Left kidney (tissue), 2 donors: ENCODE data around the gene PPP1R13B. TPM values are rescaled to one million over a fixed set of nuclear protein-coding genes. Genes with fewer than 3 reads are reported as not detected.
"Not testable (repeated sequence)": the region's sequence is repeated elsewhere in the genome, so short reads cannot be mapped to it uniquely, and the experiment has no call there.

Experiments used
- DNase-seq: peaks from one replicate; pipeline ENCODE4 v3.0.0-alpha.2; 2013
- polyA plus RNA-seq: library from polyadenylated mRNA; unstranded; fragments of 120-200 nt; gene quantifications from one replicate; pipeline ENCODE4 v1.2.1, GENCODE V29; 2013; ENCODE audit not compliant: insufficient read length

The PPP1R13B gene
- polyA plus RNA-seq, 1 donor, result 44.3 TPM

DNA sequence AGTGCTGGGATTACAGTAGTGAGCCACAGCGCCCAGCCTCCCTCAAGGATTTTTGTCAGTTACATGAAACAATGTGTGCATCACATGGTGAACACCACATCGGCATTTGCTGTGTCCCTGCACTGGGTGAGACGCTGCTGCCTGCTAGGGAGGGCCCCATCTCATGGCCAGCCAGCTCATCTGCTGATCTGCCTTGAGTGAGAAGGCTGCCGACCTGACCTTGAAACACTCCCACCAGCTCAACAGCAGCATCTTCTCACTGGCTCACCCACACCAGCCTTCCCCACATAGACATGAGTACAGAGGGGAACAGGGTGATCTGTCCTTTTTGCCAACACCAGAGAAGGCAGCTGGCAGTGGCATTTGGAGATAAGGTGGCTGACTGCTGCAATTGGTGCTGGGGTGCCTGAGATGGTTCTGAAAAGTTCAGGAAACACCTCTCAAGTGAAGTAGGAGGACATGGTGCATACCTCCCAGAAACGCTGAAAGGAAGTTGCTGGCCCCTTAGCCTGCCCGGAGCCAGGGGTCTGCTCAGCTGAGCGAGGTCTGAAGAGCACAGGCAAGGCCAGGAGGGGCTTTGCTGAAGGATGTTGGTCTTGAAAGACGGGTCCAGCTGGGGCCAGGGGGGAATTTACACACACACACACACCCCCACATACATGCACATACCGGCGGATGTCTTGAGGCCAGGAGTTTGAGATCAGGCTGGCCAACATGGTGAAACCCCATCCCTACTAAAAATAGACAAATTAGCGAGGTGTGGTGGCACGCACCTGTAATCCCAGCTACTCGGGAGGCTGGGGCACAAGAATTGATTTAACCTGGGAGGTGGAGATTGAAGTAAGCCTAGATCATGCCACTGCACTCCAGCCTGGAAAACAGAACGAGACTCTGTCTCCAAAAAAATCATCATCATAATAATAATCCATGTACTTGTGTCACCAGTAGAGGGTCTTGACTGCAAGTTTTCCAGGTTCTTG, 14.3 kb upstream of the PPP1R13B start:
- no peak for DNase-seq

DNA sequence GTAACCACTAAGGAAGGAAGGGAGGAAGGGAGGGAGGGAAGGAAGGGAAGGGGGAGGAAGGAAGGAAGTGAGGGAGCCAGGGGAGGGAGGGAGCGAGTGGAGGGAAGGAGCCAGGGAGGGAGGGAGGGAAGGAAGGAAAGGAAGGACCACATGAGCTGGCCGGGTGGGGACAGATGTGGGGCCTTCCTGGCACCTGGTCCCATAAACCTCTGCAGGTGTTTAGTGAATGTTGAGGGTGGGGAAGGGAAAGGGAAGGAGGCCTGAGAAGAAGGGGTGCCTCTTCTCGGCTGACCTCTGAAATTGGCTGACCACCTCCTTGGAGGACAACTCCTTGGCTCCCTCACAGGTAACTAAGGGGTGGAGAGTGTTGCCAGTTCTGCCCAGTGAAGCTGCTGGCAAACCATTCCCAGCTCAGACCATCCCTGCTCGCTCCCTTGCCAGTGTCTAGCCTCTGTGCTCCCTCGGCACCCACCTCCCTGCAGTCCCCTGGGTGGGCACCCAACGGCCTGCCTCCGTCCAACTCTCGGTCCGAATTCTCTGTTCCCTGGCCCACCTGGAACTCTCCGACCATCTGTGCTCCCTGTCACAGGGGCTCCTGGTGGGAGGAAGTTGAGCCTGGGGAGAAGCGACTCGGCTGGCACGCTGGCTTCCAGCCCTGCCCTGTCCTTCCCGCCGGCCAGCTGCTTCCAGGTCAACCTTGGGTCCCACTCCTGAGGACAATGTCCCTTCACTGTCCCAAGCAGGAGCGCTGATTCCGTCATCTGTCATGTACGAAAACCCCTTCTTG, 12.2 kb upstream of the PPP1R13B start:
- DNase-seq, result no peak

DNA sequence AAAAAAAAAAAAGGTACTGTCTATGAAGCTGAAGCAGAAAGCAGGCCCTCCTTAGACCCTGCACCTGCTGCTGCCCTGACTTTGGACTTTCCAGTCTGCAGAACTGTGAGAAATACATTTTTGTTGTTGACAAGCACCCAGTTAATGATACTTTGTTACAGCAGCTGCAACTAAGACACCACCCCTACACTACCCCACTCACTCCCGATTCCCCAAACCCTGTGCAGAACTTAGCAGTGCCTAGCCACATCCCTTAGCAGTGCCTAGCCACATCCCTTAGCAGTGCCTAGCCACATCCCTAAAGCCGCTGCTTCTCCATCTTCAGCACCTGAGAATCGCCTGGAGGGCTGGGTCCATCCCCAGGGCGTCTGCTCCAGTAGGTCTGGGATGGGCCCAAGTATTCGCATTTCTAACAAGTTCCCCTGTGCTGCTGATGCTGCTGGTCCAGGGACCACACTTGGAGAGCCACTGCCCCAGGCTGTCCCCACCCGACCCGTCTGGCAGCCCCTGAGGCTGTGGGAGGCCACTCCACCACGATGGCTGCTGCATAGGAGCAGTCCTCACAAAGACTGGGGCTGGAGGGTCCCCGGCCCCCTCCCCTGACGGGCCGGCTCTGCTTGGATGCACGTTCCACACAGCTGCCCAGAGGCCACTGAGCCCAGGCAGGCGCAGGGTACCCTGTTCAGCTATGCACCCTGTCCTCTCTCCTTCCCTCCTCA, 10.8 kb upstream of the PPP1R13B start:
- DNase-seq, result no peak

DNA sequence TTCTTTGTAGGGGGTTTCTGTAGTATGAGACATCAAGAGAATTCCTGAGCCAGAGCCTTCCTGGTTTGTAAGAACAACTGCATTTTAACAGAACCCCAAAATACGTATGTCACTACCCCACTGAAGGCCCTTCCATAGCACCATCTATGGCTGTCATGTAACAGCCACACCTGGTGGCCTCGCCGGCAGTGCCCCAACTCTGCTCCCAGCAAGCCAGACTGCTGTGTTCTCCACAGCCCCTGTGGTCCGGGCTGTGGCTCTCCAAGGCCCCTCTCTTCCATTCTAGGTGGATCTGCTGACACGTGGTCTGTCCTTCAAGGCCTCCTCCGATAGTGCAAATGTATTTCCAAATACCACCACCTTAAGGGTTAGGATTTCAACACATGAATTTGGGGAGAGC, 9.9 kb upstream of the PPP1R13B start:
- no peak for DNase-seq

DNA sequence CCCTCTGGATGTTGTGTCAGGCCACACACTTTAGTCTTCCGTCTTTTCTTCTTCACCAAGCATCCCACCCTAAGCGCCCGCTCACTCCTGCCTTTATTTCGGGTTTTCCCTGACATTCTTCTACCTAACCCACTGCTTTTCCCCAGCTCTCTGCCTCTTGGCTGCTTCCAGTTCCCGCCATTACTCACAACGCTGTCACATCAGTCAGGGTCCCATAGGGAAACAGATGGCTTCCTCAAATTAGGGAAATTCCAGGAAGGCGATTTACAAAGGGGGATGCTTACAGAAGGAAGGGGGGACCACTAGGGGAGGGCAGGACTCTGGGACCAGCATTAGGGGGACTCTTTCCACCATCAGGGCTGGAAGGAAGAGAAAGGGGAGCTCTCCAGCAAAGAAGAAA, 9.2 kb upstream of the PPP1R13B start:
- no peak for DNase-seq

DNA sequence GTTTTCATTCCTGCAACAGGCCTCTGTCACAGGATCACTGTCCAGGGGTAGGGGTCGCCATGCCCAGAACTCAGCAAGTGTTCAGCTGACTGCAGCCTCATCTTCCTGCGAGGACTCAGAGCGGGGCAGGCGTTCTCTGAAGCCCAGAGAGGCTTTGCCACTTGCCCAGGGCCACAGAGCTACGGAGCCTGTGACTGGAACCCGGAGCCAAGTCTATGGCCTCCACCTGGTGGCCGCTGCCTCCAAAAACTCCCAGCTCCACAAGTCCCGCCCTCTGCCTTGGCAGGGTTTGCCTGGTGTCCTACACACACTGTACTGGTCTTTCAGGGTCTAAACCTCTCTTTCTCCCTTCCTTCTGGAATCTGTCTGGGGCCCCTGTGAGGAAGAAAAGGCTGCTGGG, 8.7 kb upstream of the PPP1R13B start:
- no peak for DNase-seq

DNA sequence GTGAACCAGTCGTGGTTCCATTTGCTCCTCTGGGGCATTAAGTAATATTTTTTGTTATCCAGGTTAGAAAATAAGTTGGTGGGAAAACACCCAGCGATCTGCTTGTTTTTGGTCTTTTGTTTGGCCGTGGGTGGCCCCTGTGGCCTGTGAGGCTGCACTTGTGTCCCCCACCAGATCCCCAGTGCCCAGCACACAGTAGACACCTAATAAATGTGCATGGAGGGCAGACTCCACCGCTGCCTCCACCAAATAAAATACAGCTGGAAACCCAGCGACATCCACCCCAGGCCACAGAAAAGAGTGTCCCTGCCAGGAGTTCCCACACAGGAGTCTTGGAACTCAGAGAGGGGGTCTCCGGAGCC, 8.3 kb upstream of the PPP1R13B start:
- DNase-seq, result no peak

DNA sequence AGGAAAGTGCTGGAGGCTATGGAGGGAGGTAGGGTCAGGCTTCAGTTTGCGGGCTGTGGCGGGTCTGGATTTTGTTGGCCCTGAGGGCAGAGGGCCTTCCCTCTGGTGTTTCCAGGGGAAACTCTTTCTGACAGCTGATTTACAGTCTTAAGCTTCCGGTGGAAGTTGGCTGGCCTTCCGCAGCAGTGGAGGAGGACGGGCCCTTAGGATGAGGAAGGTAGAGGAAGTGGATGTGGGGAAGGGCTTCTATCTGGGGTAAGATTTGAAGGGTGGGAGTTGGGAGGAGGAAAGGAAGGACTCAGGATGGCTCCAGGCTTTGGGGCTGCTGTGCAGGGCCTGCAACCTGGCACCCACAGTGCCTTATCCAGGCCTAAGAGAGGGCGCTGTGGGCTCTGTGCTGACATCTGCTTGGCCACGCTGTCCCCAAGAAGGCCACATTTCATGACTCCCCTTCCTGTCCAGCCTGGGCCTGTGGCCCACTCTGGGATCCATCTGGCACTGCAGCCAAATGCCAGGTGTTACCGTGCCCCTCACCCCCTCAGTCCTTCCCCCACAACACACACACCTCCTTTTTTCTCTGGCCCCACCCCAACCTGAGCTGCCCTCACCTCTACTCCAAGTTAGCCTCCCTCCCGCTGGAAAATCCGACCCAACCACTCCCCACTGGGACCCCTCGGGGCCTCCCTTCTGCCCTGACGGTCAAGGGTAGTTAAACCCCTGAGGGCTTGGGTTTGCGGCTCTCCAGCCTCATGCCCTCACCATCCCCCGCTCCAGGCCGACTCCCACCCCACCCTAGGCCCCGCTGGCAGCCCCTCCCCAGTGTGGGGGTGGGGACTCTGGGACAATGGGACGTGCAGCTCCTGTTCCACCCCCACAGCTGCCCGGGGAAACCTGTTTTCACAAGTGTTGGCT, 7.7 kb upstream of the PPP1R13B start:
- DNase-seq, result peak; percentile 86

DNA sequence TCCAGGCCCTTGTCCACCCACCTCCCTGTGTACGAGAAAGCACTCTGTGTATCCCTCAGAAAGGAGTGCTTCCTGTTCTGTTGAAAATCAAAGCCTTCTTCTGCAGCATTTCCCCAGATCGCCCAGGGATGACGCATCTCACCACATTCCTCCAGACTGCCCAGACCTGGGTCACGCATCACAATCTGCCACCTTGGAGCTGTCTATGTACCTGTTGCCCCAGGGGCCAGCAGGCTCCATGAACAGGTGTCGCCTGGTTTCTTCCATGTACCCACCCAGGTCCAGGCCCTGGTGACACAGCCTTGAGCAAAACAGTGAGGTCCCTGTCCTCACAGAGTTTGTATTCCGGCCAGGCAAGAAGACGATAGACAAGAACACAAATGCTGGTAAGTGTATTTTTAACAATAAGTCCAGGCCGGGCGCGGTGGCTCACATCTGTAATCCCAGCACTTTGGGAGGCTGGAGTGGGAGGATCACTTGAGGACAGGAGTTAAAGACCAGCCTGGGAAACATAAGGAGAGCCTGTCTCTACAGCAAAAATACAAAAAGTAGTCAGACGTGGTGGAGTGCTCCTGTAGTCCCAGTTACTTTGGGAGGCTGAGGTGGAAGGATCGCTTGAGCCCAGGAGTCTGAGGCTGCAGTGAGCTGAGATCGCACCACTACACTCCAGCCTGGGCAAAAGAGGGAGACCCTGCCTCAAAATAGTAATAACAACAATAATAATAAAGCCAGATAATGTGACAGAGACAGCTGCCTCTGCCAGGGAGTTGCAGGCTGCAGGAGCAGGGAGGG, 6.8 kb upstream of the PPP1R13B start:
- DNase-seq, result no peak

DNA sequence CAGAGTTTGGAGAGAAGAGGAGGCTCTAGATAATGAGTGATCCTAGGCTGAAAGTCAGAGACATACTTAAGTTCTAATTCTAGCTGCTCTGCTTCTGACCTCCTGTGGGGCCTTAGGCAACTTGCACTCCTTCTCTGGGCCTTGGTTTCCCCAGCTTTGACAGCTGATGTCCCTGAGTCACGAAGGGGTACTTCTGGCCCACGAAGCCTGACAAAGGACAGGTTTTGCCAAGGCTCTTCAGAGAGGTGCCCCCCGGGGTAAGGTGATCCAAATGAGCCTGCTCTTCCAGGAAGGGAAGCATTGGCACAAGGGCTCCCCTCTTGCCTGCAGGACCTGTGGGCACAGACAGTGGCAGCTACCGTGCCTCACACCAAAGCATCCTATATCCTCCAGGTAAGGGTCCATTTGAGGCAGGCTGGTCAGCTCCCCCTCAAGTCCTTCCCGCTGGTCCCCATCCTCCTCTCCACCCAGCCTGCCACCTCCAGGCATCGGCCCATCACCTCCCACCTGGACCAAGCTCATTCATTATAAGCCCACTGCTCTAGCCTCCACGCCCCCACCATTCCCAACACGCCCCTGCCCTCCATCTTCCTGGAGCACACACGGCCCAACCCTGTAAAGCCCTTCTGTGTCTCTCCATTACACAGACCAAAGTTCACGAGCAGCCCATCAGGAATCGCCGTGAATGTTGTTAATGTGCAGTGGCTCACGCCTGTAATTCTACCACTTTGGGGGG, 1.9 kb upstream of the PPP1R13B start:
- DNase-seq, result no peak

DNA sequence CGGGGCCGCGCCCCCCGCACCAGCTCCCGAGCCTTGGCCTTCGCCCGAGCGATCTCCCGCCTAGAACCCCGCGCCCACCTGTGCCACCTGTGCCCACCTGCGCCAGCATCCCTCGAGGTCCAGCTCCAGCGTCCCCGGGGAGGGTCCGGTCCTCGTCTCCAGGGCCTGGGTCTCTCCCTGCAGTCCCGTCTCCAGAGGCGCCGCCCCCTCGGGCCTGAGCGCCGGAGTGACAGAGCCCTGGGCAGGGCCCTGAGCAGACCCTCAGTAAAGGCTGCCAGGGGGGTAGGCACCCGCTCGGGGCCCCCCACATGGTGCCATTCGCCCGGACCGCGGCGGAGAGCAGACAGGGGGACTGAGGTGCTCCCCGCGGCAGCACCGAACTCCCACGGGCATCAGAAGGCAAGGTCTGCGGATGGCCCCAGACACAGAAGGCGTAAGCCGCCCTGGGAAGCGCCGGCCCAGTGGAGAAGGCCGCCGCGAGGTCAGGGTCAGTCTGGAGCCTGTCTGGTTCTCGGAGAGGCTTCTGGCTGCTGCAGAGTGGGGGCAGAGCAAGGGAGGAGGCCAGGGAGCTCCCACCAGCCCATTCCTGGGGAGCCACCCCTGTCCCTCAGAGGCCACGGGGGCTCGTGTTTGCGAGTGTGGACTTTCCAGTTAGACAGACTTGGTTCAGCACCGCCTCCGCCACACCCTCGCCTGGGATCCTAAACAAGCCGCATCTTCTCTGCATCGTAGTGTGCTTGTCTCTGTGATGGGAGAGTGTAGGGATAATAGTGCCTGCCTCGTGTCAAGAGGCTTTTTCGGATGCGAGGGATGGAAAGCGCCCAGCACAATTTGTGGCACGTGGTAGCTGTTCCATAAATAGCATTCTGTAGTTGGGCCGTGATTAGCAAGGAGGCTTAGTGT, 1.1 kb upstream of the PPP1R13B start:
- no peak for DNase-seq

DNA sequence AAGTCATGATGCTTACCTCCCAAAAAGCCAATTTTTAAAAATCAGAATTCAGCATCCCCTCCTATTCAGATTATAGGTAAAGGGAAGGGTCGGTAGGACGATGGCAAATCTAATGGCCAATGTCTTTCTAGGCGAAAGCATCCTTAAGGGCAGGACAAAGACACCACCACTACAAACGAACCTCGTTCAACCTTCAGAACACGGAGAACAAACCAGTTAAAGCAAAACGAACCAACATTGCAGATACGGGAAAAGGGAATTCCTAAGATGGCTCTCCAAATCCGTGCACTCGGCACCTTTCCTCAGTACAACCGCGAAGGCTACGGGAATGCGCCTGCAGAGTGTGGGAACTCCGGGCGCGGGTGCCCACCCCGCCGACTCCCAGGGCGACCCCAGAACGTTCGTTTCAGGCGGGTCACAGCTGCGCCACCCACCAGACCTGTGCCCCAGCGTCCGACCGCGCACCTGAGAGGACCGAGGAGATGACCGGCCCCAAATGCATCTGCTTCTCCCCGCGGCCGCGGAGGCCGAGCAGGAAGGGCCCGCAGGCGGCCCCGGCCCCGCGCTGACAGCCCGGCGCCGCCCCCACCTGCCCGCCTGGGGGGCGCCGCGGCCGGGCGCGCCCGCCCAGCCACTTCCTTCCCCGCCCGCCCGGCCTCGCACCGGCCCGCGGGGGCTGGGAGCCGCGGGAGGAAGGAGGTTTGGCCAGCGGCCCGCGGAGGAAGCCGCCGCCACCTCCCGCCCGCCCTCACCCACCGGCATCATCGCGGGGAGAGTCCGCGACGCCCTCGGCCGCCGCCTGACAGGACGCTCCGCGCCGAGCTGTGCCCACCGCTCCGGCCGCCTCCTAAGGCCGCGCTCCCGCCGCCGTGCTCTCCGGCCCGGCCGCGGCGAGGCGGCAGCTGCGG, 578 bp downstream of the PPP1R13B start:
- no peak for DNase-seq

DNA sequence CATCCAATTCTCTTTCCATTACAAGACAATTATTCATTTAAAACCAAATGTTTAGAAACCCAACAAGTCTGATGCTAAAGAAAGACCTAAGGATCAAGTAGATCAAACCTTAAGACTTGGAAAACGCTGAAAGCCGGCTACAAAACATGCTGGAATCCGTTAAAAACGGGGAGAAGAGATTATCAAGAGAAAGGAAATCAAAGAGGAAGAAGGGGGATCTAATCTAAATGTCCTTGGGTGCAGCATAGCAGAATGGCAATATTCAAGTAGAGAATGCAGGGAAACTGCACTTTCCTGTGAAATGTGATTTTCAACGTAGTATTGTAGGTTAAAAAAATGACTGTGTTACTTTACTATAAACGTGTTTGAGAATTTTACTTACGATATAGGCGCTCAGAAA, 1.3 kb downstream of the PPP1R13B start:
- no peak for DNase-seq

DNA sequence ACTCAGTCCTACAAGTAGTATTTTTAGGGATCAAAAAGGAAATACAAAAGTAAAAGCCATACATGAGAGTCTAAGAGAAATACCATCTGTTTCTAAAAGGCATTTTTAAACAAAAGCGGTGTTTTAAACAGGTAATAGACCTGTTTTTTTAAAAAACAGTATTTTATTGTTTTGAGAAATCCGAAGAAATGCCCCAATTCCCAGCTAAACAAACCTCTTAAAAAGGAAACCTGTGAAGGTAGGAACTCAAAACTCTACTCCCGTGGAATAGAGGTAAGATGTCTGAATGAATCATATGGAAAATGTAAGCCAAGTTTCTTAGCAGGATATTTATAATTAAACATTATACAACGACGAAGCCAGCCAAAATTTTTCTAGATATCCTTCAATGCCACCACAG, 2.0 kb downstream of the PPP1R13B start:
- no peak for DNase-seq

DNA sequence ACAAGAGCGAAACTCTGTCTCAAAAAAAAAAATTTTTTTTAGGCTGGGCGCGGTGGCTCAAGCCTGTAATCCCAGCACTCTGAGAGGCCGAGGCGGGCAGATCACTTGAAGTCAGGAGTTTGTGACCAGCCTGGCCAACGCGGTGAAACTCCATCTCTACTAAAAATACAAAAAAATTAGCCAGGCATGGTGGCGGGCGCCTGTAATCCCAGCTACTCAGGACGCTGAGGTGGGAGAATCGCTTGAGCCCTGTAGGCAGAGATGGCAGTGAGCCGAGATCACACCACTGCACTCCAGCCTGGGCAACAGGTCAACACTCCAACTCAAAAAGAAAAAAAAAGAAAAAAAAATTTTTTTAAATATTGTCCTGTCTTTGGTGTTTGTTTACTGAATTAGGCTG, 6.1 kb downstream of the PPP1R13B start:
- not testable (repeated sequence) for DNase-seq

DNA sequence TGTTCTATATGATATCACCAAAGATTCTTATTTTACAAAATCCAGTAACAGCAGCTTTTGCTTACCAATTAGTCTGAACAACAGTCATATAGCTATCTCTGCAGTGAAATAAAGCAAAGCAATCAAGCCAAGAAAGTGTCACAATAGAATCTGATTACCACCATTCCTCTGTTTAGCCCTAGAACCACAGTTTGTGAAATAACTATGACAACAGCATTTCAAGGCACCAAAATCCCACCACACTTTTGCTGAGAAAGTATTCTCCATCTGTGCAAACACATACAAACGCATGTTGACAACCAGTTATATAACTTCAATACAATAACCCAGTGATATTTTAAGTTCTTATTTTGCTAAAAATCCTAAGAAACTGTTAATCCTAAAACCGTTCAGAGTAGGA, 7.4 kb downstream of the PPP1R13B start:
- DNase-seq, result no peak

DNA sequence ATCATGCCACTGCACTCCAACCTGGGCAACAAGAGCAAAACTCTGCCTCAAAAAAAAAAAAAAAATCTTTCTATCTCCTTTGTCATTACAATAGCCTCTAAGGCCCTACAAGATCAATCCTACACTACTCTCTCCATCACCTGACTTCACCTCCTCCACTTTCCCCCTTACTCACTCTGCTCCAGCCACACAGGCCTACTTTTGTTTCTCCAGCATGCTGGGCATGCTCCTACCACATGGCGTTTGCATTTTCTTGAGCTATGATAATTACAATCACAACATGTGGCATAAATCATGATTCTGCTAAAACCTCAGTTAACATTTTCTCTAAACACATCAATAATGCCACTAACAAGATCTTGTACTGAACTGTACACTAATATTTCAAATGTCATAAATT, 7.8 kb downstream of the PPP1R13B start:
- DNase-seq, result no peak

DNA sequence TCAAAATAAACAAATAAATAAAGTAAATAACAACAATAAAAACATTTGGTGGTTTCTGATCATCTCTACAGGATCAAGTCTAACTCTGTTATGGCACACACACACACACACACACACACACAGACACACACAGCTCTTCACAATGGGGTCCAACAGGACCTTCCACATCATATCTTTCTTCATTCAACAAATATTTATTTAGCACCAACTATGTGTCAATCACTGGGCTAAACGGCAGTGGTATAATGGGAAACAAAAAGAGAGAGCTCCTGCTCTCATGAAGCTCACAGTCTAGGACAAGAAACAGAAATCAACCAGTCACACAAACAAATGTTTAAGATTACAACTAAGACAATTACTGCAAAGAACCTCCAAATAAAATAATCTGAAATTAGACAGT, 9.3 kb downstream of the PPP1R13B start:
- DNase-seq, result no peak
